ENCODE results near the gene CD28.

CD28 gene

DNA sequence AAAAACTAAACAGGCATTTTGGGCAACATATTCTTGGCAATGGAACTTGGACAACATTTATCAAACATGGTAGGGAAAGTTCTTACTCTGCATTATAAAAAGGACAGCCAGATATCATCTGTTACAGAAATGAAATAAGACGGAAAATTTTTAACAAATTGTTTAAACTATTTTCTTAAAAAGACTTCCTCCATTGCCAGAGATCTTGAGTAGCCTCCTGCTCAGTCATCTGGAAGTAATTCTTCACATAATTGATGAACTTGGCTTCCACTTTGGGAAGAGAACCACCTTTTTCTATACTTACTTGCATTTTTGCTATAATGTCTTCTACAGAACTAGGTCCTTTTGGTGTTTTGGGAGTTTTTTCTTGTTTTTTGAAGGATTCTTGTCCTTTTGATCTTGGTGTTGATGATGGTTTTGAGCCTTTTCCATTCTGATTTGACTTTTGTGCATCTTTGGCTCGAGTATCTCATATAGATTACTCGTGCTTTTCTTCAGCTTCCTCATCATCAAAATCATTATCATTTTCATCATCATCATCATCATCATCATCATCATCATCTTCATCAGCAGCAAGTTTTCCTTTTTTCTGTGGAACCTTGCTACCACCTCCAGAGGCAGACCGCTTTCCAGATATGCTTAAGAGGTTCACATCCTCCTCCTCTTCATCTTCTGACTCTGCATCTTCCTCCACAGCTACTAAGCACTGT, 66.2 kb downstream of the CD28 start:
- no peak overlapping the region for H2BK120ac ChIP-seq (ENCODE audit: insufficient read depth, low read length, poor library complexity)
- H3K14ac ChIP-seq (ENCODE audit: low read length) = no peak overlapping the region
- no peaks in the 10 kb centered on the region for H3K36me3 ChIP-seq (ENCODE audit: control insufficient read depth in 1 of 2, insufficient read depth in 2 of 2, low read length in 2 of 2)
- no peak overlapping the region for H3K18ac ChIP-seq (ENCODE audit: low read length)
- no peak overlapping the region for H3K27ac ChIP-seq (ENCODE audit: low read depth, low read length)
- WGBS (ENCODE audit: extremely low coverage, insufficient coverage, insufficient read length) = no CpG with 5 or more reads among the region's 4 CpGs
- H4K12ac ChIP-seq (ENCODE audit: low read depth, low read length) = no peak overlapping the region
- H3K4me2 ChIP-seq (ENCODE audit: low read length) = no peak overlapping the region
- no peak overlapping the region for H2BK12ac ChIP-seq (ENCODE audit: low read length)
- no peak for DNase-seq
- no peak overlapping the region for H2AK5ac ChIP-seq (ENCODE audit: low read length)
- H3K4me3 ChIP-seq (ENCODE audit: low read depth, low read length) = no peak overlapping the region
- no peaks in the 10 kb centered on the region for H3K79me1 ChIP-seq (ENCODE audit: low read length)
- H2BK5ac ChIP-seq (ENCODE audit: low read depth, low read length, poor library complexity) = no peak overlapping the region
- H3K27me3 ChIP-seq (ENCODE audit: insufficient read depth, low read length) = no peaks in the 10 kb centered on the region
- no peak overlapping the region for H4K91ac ChIP-seq (ENCODE audit: low read depth, low read length)
- no peak overlapping the region for H4K8ac ChIP-seq (ENCODE audit: low read depth, low read length)
- no peak overlapping the region for H3K23ac ChIP-seq (ENCODE audit: low read length)
- no peak overlapping the region for H3K4ac ChIP-seq (ENCODE audit: low read depth, low read length)
- no peaks in the 10 kb centered on the region for H3K79me2 ChIP-seq (ENCODE audit: control insufficient read depth, insufficient read depth, low read length, poor library complexity)
- H3K4me1 ChIP-seq (ENCODE audit: control insufficient read depth in 1 of 2, insufficient read depth in 2 of 2, low read length in 2 of 2) = no peaks in the 10 kb centered on the region
- H3K9ac ChIP-seq (ENCODE audit: low read length) = no peak overlapping the region
- no peak overlapping the region for H2AFZ ChIP-seq (ENCODE audit: insufficient read depth, low read length, poor library complexity)
- no peaks in the 10 kb centered on the region for H3K9me3 ChIP-seq (ENCODE audit: insufficient read depth, low read depth, low read length)

DNA sequence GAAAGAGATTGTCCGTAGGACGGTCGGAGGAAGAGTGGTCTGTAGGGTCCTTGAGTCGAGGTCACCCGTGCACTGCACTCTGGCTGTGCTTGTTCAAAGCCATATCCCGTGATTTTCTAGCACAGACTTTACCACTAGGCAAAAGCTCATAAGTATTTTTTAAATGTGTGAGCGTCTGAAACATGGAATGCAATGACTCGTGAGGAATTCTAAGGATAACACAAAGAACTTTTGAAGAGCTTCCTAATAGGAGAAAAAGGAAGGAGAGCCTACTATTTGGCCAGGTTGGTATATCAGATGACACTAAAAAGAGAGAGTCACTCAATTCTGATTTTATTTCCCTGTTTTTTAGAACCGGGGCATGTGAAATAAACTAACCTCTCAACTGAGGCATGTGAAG, 68.3 kb downstream of the CD28 start:
- WGBS (ENCODE audit: extremely low coverage, insufficient coverage, insufficient read length) = no CpG with 5 or more reads among the region's 9 CpGs
- no peak overlapping the region for H3K18ac ChIP-seq (ENCODE audit: low read length)

GRCh38 chr2:203775684-203776083, 69.2 kb downstream of the CD28 start:
- Histone ChIP-seq H3K9me3 (ENCODE audit: insufficient read depth, low read depth, low read length) (no peaks in the 10 kb centered on the region), H2BK120ac (ENCODE audit: insufficient read depth, low read length, poor library complexity) (no peak overlapping the region), H3K36me3 (ENCODE audit: control insufficient read depth in 1 of 2, insufficient read depth in 2 of 2, low read length in 2 of 2) (no peaks in the 10 kb centered on the region), H3K14ac (ENCODE audit: low read length) (no peak overlapping the region), H3K4me1 (ENCODE audit: control insufficient read depth in 1 of 2, insufficient read depth in 2 of 2, low read length in 2 of 2) (no peaks in the 10 kb centered on the region), H2BK12ac (ENCODE audit: low read length) (no peak overlapping the region), H3K79me2 (ENCODE audit: control insufficient read depth, insufficient read depth, low read length, poor library complexity) (no peaks in the 10 kb centered on the region), H4K8ac (ENCODE audit: low read depth, low read length) (no peak overlapping the region), H3K18ac (ENCODE audit: low read length) (no peak overlapping the region), H3K9ac (ENCODE audit: low read length) (no peak overlapping the region), H4K12ac (ENCODE audit: low read depth, low read length) (no peak overlapping the region), H2AFZ (ENCODE audit: insufficient read depth, low read length, poor library complexity) (no peak overlapping the region), H3K4me2 (ENCODE audit: low read length) (no peak overlapping the region), H3K79me1 (ENCODE audit: low read length) (no peaks in the 10 kb centered on the region), H3K4ac (ENCODE audit: low read depth, low read length) (no peak overlapping the region), H3K27ac (ENCODE audit: low read depth, low read length) (no peak overlapping the region), H3K27me3 (ENCODE audit: insufficient read depth, low read length) (no peaks in the 10 kb centered on the region), H3K4me3 (ENCODE audit: low read depth, low read length) (no peak overlapping the region), H4K91ac (ENCODE audit: low read depth, low read length) (no peak overlapping the region), H3K23ac (ENCODE audit: low read length) (no peak overlapping the region), H2BK5ac (ENCODE audit: low read depth, low read length, poor library complexity) (no peak overlapping the region), H2AK5ac (ENCODE audit: low read length) (no peak overlapping the region)
- DNase-seq = no peak
- WGBS (ENCODE audit: extremely low coverage, insufficient coverage, insufficient read length) = no CpG with 5 or more reads among the region's 1 CpG

More for the DNA sequence above, 68.3 kb downstream of the CD28 start:
- Histone ChIP-seq H4K12ac (ENCODE audit: low read depth, low read length) (no peak overlapping the region), H3K79me2 (ENCODE audit: control insufficient read depth, insufficient read depth, low read length, poor library complexity) (no peaks in the 10 kb centered on the region), H3K4me1 (ENCODE audit: control insufficient read depth in 1 of 2, insufficient read depth in 2 of 2, low read length in 2 of 2) (no peaks in the 10 kb centered on the region), H4K8ac (ENCODE audit: low read depth, low read length) (no peak overlapping the region), H3K36me3 (ENCODE audit: control insufficient read depth in 1 of 2, insufficient read depth in 2 of 2, low read length in 2 of 2) (no peaks in the 10 kb centered on the region), H2AFZ (ENCODE audit: insufficient read depth, low read length, poor library complexity) (no peak overlapping the region), H3K79me1 (ENCODE audit: low read length) (no peaks in the 10 kb centered on the region), H2AK5ac (ENCODE audit: low read length) (no peak overlapping the region), H2BK5ac (ENCODE audit: low read depth, low read length, poor library complexity) (no peak overlapping the region), H2BK120ac (ENCODE audit: insufficient read depth, low read length, poor library complexity) (no peak overlapping the region), H3K9me3 (ENCODE audit: insufficient read depth, low read depth, low read length) (no peaks in the 10 kb centered on the region), H2BK12ac (ENCODE audit: low read length) (no peak overlapping the region), H3K23ac (ENCODE audit: low read length) (no peak overlapping the region), H3K4ac (ENCODE audit: low read depth, low read length) (no peak overlapping the region), H3K9ac (ENCODE audit: low read length) (no peak overlapping the region), H3K4me2 (ENCODE audit: low read length) (no peak overlapping the region), H4K91ac (ENCODE audit: low read depth, low read length) (no peak overlapping the region), H3K4me3 (ENCODE audit: low read depth, low read length) (no peak overlapping the region), H3K14ac (ENCODE audit: low read length) (no peak overlapping the region), H3K27me3 (ENCODE audit: insufficient read depth, low read length) (no peaks in the 10 kb centered on the region), H3K27ac (ENCODE audit: low read depth, low read length) (no peak overlapping the region)
- peak in 1 of 2 donors; percentile 34 for DNase-seq

DNA sequence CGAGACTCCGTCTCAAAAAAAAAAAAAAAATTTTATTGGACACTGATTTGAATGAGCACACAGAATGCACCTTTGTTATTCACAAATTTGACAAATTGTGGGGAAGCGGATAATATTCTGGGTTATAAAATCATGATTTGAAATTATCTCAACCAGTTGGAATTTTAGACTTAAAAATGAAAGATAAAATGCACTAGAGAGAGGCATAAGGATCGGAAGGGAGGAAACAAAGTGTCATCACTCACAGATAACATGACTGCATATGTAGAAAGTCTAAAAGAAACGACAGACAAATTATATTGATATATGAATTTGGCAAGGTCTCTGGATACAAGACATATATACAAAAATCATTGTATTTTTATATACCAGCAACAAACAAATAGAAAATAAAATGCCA, 70.6 kb downstream of the CD28 start:
- no peaks in the 10 kb centered on the region for H3K27me3 ChIP-seq (ENCODE audit: insufficient read depth, low read length)

More for the DNA sequence above, 70.6 kb downstream of the CD28 start:
- H3K79me2 ChIP-seq (ENCODE audit: control insufficient read depth, insufficient read depth, low read length, poor library complexity) = no peaks in the 10 kb centered on the region
- H3K36me3 ChIP-seq (ENCODE audit: control insufficient read depth in 1 of 2, insufficient read depth in 2 of 2, low read length in 2 of 2) = no peaks in the 10 kb centered on the region
- no peak overlapping the region for H4K8ac ChIP-seq (ENCODE audit: low read depth, low read length)
- H3K79me1 ChIP-seq (ENCODE audit: low read length) = no peaks in the 10 kb centered on the region
- no peak overlapping the region for H2AK5ac ChIP-seq (ENCODE audit: low read length)
- H3K9me3 ChIP-seq (ENCODE audit: insufficient read depth, low read depth, low read length) = no peaks in the 10 kb centered on the region
- H2BK12ac ChIP-seq (ENCODE audit: low read length) = no peak overlapping the region
- H2BK120ac ChIP-seq (ENCODE audit: insufficient read depth, low read length, poor library complexity) = no peak overlapping the region
- no peaks in the 10 kb centered on the region for H3K4me1 ChIP-seq (ENCODE audit: control insufficient read depth in 1 of 2, insufficient read depth in 2 of 2, low read length in 2 of 2)
- H4K12ac ChIP-seq (ENCODE audit: low read depth, low read length) = no peak overlapping the region
- H3K4me3 ChIP-seq (ENCODE audit: low read depth, low read length) = no peak overlapping the region
- no peak overlapping the region for H3K4me2 ChIP-seq (ENCODE audit: low read length)
- no peak overlapping the region for H2AFZ ChIP-seq (ENCODE audit: insufficient read depth, low read length, poor library complexity)
- H3K27ac ChIP-seq (ENCODE audit: low read depth, low read length) = no peak overlapping the region
- H4K91ac ChIP-seq (ENCODE audit: low read depth, low read length) = no peak overlapping the region
- WGBS (ENCODE audit: extremely low coverage, insufficient coverage, insufficient read length) = no CpG with 5 or more reads among the region's 5 CpGs
- no peak overlapping the region for H3K23ac ChIP-seq (ENCODE audit: low read length)
- no peak overlapping the region for H3K4ac ChIP-seq (ENCODE audit: low read depth, low read length)
- no peak overlapping the region for H3K9ac ChIP-seq (ENCODE audit: low read length)
- no peak overlapping the region for H3K14ac ChIP-seq (ENCODE audit: low read length)
- H2BK5ac ChIP-seq (ENCODE audit: low read depth, low read length, poor library complexity) = no peak overlapping the region
- no peak for DNase-seq
- H3K18ac ChIP-seq (ENCODE audit: low read length) = no peak overlapping the region

Measured in trophoblast cell (in vitro differentiated cells and primary cell).